ENCODE data around the gene SHISA2.

- TF ChIP-seq TAF1 (IDR thresholded peaks at IDR 0.05; ENCODE audit: low read depth, low read length) (no peak), POLR2A (IDR thresholded peaks at IDR 0.05; ENCODE audit: low read depth, low read length) (no peak), POLR2AphosphoS5 (IDR thresholded peaks at IDR 0.05; ENCODE audit: low read depth, low read length) (no peak), SPI1 (IDR thresholded peaks at IDR 0.05; ENCODE audit: low read depth, low read length) (no peak), POU2F2 (IDR thresholded peaks at IDR 0.05; ENCODE audit: low read depth, low read length) (no peak)
Measured at GRCh38 chr13:26030331-26030730, 21.5 kb downstream of the SHISA2 start.
